ENCODE measurements around the gene HABP4.
"Not testable (repeated sequence)": the region's sequence is repeated elsewhere in the genome, so short reads cannot be mapped to it uniquely, and the experiment has no call there.

Gene HABP4

DNA sequence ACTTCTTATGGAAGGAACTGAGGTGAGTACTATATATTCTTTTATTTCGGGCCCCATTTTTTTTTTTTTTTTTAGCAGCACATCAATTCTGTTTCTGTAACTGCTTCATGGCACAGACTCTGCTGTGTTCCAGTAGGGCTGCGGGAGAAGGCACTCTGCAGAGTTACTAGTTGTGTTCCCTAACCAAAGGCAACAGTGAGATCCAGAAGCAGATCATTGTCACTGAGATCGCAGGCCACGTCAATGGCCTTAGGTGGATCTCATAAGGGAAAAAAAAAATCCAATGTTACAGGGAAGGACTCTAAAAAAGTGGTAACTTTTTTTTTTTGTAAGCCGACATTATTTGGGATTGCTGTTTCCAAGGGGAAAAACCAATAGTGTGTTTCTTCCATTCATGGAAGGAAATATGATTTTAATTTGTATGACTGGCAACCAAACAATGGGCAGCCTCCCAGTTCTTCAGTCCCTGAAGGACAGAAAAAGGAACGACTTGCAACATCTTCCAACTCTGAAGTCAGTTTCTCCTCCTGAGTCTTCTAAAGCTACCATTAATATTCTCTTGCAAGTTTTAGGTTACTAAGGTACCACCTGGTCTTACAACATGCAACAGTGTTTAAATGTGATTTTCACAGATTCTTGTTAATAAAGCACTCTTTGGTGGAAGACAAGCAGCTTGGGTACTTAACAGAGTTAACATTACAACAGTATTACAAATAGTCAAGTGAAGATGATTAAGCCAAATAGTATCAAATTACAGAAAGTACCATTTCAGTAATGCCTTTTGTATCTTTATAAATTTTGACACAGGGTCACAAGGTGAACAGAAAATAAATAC lies 52.8 kb downstream of the HABP4 start:
- intact Hi-C loops (cut with DNase I; ENCODE audit: low total_unique reads), result no loop called here
- no peaks in the 10 kb centered on the region for H3K9me3 ChIP-seq
- H3K27me3 ChIP-seq, result no peaks in the 10 kb centered on the region
- H3K4me3 ChIP-seq, result no peak overlapping the region
- TF ChIP-seq, protein P1, sequence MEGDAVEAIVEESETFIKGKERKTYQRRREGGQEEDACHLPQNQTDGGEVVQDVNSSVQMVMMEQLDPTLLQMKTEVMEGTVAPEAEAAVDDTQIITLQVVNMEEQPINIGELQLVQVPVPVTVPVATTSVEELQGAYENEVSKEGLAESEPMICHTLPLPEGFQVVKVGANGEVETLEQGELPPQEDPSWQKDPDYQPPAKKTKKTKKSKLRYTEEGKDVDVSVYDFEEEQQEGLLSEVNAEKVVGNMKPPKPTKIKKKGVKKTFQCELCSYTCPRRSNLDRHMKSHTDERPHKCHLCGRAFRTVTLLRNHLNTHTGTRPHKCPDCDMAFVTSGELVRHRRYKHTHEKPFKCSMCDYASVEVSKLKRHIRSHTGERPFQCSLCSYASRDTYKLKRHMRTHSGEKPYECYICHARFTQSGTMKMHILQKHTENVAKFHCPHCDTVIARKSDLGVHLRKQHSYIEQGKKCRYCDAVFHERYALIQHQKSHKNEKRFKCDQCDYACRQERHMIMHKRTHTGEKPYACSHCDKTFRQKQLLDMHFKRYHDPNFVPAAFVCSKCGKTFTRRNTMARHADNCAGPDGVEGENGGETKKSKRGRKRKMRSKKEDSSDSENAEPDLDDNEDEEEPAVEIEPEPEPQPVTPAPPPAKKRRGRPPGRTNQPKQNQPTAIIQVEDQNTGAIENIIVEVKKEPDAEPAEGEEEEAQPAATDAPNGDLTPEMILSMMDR (IDR thresholded peaks at IDR 0.05), result no peak
- H3K27ac ChIP-seq, result peak overlapping the region in 1 of 2 donors; percentile 43
- DNase-seq, result peak; percentile 57 to 64
- H3K36me3 ChIP-seq, result peaks cover 0 to 9% (median 8%) of the 10 kb centered on the region in 3 donors
- peaks cover 0 to 63% (median 21%) of the 10 kb centered on the region in 4 donors for H3K4me1 ChIP-seq

DNA sequence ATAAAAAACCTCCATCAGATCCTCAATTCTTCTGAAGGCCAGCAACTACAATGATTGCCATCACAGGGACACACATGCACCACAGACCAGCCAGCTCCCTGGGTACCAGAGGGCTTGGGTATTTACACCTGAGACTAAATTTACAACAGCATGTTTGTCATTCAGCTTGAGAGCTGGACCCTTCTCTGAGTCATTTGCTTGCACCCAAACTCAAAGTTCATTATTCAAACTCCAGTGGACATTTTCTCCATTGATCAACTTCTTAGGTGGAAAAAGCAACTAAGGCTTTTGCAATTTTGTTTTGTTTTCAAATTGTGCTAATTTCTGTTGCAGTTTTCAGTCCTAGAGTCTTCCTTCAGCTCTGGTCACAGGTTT lies 53.4 kb downstream of the HABP4 start:
- H3K36me3 ChIP-seq; H3K9me3 ChIP-seq; intact Hi-C loops (cut with DNase I; ENCODE audit: low total_unique reads); H3K27me3 ChIP-seq; H3K4me3 ChIP-seq; H3K27ac ChIP-seq: not testable (repeated sequence)
- peak in 1 of 2 donors; percentile 24 for DNase-seq
- peaks cover 0 to 70% (median 25%) of the 10 kb centered on the region in 4 donors for H3K4me1 ChIP-seq

DNA sequence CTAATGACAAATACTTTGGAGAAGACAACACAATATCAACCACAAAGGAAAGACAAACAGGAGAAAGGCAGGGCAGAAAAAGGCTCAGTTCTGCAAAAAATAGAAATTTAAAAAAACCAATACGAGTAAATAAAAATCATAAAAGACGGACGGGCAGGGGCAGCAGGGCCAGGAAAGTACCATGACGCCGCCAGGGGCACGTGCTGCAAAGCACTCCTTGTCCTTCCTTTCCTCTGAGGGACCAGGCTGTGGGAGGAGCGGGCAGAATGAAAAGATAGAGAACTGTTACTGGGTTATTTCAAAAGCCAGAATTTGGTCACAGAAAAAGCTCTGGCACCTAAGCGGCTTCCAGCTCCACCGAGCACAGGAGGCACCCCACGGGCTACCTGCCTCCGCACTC lies 53.9 kb downstream of the HABP4 start:
- intact Hi-C loops (cut with DNase I; ENCODE audit: low total_unique reads), result no loop called here
- Histone ChIP-seq H3K36me3 (peaks cover 0 to 8% (median 7%) of the 10 kb centered on the region in 3 donors), H3K4me3 (no peak overlapping the region), H3K9me3 (no peaks in the 10 kb centered on the region), H3K27ac (no peak overlapping the region), H3K27me3 (no peaks in the 10 kb centered on the region), H3K4me1 (peaks cover 0 to 75% (median 30%) of the 10 kb centered on the region in 4 donors)
- DNase-seq, result peak in 1 of 2 donors; percentile 28
- TF ChIP-seq, protein P1 (IDR thresholded peaks at IDR 0.05), result no peak

DNA sequence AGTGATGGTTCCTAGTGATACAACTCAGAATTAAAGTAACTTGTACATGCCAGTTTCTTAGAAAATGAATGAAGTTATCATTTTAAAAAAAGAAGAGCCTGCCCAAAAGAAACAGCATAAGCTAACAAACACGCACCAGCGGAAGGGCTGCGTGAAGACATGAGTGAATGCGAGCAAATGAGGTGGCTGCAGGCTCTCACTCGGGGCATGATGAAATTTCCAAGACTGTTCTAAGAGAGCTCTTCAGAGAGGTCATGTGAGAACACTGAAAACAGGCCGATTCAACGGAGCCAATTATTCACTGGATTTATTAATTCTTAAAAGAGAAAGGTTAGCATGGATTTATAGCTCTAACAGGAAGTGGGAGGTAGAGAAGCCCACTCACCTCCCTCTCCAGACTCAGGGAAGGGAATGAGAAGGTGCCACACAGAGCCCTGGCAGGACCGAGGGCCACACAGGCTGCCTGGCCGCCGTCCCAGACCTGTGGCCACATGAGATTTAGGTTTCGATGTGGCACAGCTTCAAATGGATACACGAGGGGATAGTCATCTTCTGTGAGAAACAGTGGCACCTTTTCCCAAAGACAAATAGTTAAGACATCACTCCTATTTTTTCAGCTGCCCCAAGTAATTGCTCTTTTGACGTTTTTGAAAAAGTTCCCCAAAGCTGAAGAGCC lies 55.5 kb downstream of the HABP4 start:
- H3K36me3 ChIP-seq, result peaks cover 0 to 8% (median 0%) of the 10 kb centered on the region in 3 donors
- peak overlapping the region; percentile 39 to 74 for H3K27ac ChIP-seq

DNA sequence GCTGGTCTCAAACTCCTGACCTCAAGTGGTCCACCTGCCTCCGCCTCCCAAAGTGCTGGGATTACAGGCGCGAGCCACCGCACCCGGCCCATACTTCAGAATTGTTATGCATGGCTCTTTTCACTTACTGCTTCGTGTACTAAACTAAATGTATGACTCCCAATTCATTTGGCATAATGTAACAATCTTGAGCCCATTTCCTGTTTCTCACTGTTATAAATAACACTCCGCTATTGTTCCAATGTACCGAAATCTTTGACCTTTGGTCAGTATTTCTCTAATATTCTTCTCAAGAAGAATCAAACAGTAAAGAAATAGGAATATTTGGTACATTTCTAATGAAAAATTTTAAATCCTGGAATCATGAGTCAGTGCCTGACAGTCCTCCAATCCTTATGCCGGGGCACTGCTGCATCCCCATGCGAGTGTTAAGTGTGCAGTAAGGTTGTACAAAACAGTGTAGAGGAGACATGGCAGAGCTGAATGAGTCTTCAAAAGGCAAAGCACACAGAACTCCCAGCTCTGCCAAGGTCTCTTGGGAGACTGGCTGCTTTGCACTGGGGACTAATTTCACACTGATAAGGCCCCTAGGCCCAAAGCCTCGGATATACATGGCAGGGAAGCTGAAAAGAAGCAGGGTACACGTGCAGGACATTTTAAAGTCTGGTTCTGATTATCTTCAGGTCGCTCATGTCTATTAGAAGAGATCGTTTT lies 58.4 kb downstream of the HABP4 start:
- H3K4me3 ChIP-seq, result no peak overlapping the region
- peak overlapping the region; percentile 65 to 74 for H3K27ac ChIP-seq
- no peaks in the 10 kb centered on the region for H3K9me3 ChIP-seq
- TF ChIP-seq, protein P1 (IDR thresholded peaks at IDR 0.05), result no peak
- peak in 1 of 2 donors; percentile 28 for DNase-seq
- peaks cover 0 to 8% (median 5%) of the 10 kb centered on the region in 3 donors for H3K36me3 ChIP-seq
- intact Hi-C loops (cut with DNase I; ENCODE audit: low total_unique reads), result no loop called here
- no peaks in the 10 kb centered on the region for H3K27me3 ChIP-seq
- peaks cover 0 to 67% (median 29%) of the 10 kb centered on the region in 4 donors for H3K4me1 ChIP-seq

More for the DNA sequence above, 55.5 kb downstream of the HABP4 start:
- peaks cover 0 to 85% (median 34%) of the 10 kb centered on the region in 4 donors for H3K4me1 ChIP-seq
- intact Hi-C loops (cut with DNase I; ENCODE audit: low total_unique reads), result no loop called here
- DNase-seq, result peak; percentile 55 to 73
- no peaks in the 10 kb centered on the region for H3K9me3 ChIP-seq
- TF ChIP-seq, protein P1 (IDR thresholded peaks at IDR 0.05), result no peak
- H3K4me3 ChIP-seq, result no peak overlapping the region
- no peaks in the 10 kb centered on the region for H3K27me3 ChIP-seq

Data from tibial artery (tissue), 4 donors.